Activated naive CD4-positive, alpha-beta T cell treated with anti-CD3 and anti-CD28 coated beads, Interleukin-2, amount 50 U/mL, for 16 hours (primary cell): ENCODE data around the gene SLC35D1.
"Not testable (repeated sequence)": the region's sequence is repeated elsewhere in the genome, so short reads cannot be mapped to it uniquely, and the experiment has no call there.

Experiments
- DNase-seq: peaks from one replicate; pipeline ENCODE4 v3.0.0-alpha.2; 2020

The SLC35D1 gene

GRCh38 chr1:66982561-66983260 is 71.2 kb downstream of the SLC35D1 start:
- DNase-seq, result no peak

GRCh38 chr1:66981679-66982078 is 72.3 kb downstream of the SLC35D1 start:
- DNase-seq, result peak; percentile 41

- DNase-seq, result no peak
Measured at GRCh38 chr1:66980745-66981367, 73.1 kb downstream of the SLC35D1 start.

- DNase-seq, result not testable (repeated sequence)
Measured at GRCh38 chr1:66979621-66980020, 74.3 kb downstream of the SLC35D1 start.

GRCh38 chr1:66978201-66978600 is 75.7 kb downstream of the SLC35D1 start:
- no peak for DNase-seq

GRCh38 chr1:66968574-66968973 is 85.4 kb downstream of the SLC35D1 start:
- DNase-seq, result no peak

- DNase-seq, result not testable (repeated sequence)
Measured at GRCh38 chr1:66966188-66966873, 87.6 kb downstream of the SLC35D1 start.

GRCh38 chr1:66957938-66958337 is 96.0 kb downstream of the SLC35D1 start:
- no peak for DNase-seq

GRCh38 chr1:66954208-66954607 is 99.7 kb downstream of the SLC35D1 start:
- no peak for DNase-seq

- no peak for DNase-seq
Measured at GRCh38 chr1:66951513-66951912, 102.4 kb downstream of the SLC35D1 start.
